WERI-Rb-1 (cell line): ENCODE results near the gene CDH23.

ENCODE experiments used
- DNase-seq: peaks from one replicate; pipeline ENCODE4 v3.0.0-alpha.2; 2020
- H3K27ac ChIP-seq: fragments of 250-450 bp; sonication (Bioruptor Pico); 2 replicates; pipeline ENCODE4 v1.5.1; 2020; ENCODE audit warnings: mild to moderate bottlenecking, moderate library complexity
- H3K27me3 ChIP-seq: fragments of 250-450 bp; sonication (Bioruptor Pico); 2 replicates; pipeline ENCODE4 v1.5.1; 2021; ENCODE audit warnings: mild to moderate bottlenecking, low read depth, moderate library complexity; ENCODE audit not compliant: insufficient read depth, severe bottlenecking
- H3K36me3 ChIP-seq: fragments of 250-450 bp; sonication (Bioruptor Pico); 2 replicates; pipeline ENCODE4 v1.5.1; 2020; ENCODE audit warnings: mild to moderate bottlenecking, moderate library complexity
- H3K4me3 ChIP-seq: 2 replicates; pipeline ENCODE4 v1.5.1; 2011; ENCODE audit warnings: low read depth, mild to moderate bottlenecking, control low read depth, low read length
- H3K9me3 ChIP-seq: fragments of 250-450 bp; sonication (Bioruptor Pico); 2 replicates; pipeline ENCODE4 v1.5.1; 2021; ENCODE audit warnings: mild to moderate bottlenecking, moderate library complexity; ENCODE audit not compliant: severe bottlenecking
- TF ChIP-seq, protein P1 (sequence below): IDR thresholded peaks from 2 replicates; pipeline ENCODE4 v1.5.1; 2011; ENCODE audit warnings: low read depth, mild to moderate bottlenecking, control low read depth, inconsistent platforms, low read length

Gene CDH23

GRCh38 chr10:71810048-71810750 is 413.5 kb downstream of the CDH23 start:
- TF ChIP-seq, protein P1, sequence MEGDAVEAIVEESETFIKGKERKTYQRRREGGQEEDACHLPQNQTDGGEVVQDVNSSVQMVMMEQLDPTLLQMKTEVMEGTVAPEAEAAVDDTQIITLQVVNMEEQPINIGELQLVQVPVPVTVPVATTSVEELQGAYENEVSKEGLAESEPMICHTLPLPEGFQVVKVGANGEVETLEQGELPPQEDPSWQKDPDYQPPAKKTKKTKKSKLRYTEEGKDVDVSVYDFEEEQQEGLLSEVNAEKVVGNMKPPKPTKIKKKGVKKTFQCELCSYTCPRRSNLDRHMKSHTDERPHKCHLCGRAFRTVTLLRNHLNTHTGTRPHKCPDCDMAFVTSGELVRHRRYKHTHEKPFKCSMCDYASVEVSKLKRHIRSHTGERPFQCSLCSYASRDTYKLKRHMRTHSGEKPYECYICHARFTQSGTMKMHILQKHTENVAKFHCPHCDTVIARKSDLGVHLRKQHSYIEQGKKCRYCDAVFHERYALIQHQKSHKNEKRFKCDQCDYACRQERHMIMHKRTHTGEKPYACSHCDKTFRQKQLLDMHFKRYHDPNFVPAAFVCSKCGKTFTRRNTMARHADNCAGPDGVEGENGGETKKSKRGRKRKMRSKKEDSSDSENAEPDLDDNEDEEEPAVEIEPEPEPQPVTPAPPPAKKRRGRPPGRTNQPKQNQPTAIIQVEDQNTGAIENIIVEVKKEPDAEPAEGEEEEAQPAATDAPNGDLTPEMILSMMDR, result no peak
- H3K36me3 ChIP-seq, result peaks cover 65% of the 10 kb centered on the region
- H3K27ac ChIP-seq, result no peak overlapping the region
- H3K9me3 ChIP-seq, result no peaks in the 10 kb centered on the region
- H3K4me3 ChIP-seq, result no peak overlapping the region
- no peak for DNase-seq
- H3K27me3 ChIP-seq, result no peaks in the 10 kb centered on the region

DNA sequence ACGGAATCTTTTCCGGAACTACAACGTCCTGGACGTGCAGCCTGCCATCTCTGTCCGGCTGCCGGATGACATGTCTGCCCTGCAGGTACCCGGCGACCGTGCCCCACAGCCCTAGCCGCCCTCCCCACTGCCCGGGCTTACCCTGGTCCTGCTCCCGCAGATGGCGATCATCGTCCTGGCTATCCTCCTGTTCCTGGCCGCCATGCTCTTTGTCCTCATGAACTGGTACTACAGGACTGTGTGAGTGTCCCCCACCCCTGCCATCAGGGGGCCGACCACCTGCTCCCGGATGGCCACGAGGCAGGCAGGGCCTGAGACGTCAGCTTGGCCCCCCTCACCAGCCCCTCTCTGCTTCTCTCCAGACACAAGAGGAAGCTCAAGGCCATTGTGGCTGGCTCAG is 414.6 kb downstream of the CDH23 start:
- TF ChIP-seq, protein P1, result no peak
- no peak for DNase-seq
- Histone ChIP-seq H3K27me3 (no peaks in the 10 kb centered on the region), H3K4me3 (no peak overlapping the region), H3K9me3 (no peaks in the 10 kb centered on the region), H3K36me3 (peaks cover 74% of the 10 kb centered on the region), H3K27ac (0 out of 2 replicates have a peak overlapping the region, but pooled peaks have one; percentile 12)

DNA sequence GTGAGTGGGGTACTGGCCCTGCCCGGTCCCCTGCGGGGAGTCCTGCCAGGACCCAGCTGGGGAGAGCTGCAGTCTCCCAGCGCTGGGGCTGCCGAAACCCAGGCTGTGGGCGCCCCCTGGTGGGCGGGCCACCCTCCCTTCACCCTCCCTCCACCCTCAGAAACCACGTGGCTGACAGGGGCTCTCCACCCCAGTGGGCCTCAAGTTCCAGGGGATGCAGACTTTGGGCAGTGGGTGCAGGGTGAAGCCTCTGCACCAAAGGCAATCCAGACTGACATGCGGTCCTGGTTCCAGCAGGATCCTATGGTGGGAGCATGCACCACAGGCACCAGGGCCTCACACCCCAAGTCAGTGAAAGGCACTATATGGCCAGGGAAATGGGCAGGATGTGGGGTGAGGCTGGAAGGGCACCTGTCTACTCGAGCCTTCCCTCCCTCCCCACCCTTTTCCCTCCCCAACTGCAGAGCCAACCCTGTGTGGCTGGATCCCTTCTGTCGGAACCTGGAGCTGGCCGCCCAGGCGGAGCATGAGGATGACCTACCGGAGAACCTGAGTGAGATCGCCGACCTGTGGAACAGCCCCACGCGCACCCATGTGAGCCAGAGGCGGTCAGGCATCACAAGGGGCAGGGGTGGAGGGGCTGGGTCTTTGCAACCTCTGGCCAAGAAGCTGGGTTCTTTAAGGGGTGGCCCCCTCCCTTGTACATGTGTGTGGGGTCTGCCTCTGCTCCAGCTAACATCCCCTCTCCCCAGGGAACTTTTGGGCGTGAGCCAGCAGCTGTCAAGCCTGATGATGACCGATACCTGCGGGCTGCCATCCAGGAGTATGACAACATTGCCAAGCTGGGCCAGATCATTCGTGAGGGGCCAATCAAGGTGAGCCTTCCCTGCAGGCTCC is 415.5 kb downstream of the CDH23 start:
- TF ChIP-seq, protein P1, result peak; percentile 88
- no peaks in the 10 kb centered on the region for H3K9me3 ChIP-seq
- peaks cover 77% of the 10 kb centered on the region for H3K36me3 ChIP-seq
- 0 out of 2 replicates have a peak overlapping the region, but pooled peaks have one; percentile 33 for H3K27ac ChIP-seq
- no peaks in the 10 kb centered on the region for H3K27me3 ChIP-seq
- no peak overlapping the region for H3K4me3 ChIP-seq
- DNase-seq, result peak; percentile 70

GRCh38 chr10:71812913-71813590 is 416.3 kb downstream of the CDH23 start:
- Histone ChIP-seq H3K9me3 (no peaks in the 10 kb centered on the region), H3K36me3 (peaks cover 79% of the 10 kb centered on the region), H3K4me3 (no peak overlapping the region), H3K27ac (no peak overlapping the region), H3K27me3 (no peaks in the 10 kb centered on the region)
- TF ChIP-seq, protein P1, result no peak
- DNase-seq, result no peak

DNA sequence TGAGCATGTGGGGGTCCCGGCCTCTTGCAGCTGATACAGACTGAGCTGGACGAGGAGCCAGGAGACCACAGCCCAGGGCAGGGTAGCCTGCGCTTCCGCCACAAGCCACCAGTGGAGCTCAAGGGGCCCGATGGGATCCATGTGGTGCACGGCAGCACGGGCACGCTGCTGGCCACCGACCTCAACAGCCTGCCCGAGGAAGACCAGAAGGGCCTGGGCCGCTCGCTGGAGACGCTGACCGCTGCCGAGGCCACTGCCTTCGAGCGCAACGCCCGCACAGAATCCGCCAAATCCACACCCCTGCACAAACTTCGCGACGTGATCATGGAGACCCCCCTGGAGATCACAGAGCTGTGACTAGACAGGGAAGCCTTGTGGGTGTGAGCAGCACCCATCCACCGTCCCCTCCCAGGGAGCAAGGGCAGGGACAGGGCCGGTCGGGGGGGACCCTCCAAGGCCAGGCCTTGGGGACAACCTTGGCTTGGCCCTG is 418.2 kb downstream of the CDH23 start:
- no peak for DNase-seq
- no peaks in the 10 kb centered on the region for H3K27me3 ChIP-seq
- H3K27ac ChIP-seq, result no peak overlapping the region
- peaks cover 90% of the 10 kb centered on the region for H3K36me3 ChIP-seq
- no peak overlapping the region for H3K4me3 ChIP-seq
- H3K9me3 ChIP-seq, result no peaks in the 10 kb centered on the region
- TF ChIP-seq, protein P1, result peak; percentile 40
